ENCODE measurements around the gene AHNAK.

Gene AHNAK

DNA sequence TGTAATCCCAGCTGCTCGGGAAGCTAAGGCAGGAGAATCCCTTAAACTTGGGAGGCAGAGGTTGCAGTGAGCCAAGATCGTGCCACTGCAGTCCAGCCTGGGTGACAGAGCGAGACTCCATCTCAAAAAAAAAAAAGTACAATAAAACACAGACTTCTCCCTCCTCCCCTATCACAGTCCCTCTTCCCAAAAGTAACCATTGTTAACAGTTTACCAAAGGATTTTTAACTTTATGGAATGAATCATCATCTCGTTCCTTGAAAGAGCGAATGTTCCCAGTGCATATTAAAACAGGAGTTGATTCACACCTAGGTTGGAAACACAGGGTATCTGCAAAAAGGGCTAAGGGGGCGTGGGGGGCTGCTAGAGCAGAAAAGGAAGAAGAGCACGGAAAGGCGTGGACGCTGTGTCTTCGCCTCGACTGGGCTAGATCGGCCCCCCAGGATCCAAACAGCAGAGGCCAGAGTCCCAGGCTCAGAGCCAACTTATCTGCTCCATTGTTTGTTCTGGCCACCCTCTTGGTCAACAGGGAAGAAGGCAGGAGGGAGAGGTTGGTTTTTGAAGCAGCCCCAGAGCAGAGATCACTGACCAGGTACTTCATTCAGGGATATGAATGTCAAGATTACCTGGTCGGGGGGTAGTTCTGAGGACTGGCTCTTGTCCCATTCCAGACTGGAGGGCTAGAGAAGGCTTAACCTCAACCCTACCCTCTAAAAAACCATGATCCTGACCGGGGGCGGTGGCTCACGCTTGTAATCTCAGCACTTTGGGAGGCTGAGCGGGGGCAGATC lies 2.1 kb upstream of the AHNAK start:
- DNase-seq (ENCODE audit: low read depth) = no peak

DNA sequence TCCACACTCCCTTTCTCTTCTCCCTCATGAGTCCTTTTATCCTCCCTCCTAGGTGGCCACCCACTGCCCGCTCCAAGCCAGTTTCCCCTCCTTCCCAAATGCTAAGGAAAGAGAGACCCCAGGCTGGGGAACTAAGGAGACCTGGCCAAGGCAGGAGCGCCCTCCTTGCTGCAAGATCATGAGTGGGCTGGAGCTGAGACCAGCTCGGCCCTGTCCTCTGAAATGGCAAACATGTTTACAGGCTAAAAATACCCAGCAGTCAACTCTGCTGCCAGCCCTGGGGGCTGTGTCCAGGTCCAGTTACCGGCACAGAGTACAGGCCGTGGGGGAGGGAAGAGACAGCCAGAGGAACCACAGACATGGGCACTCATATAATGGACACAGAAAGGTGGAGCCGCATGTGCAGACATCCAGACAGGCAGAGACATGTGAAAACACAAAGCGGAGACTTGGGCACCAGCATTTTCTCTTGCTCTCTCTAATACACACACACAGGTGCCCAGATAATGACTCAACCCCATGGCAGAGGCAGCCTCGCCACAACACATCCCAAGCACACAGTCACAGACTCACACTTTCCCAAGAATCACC lies 1.2 kb upstream of the AHNAK start:
- no peak for DNase-seq (ENCODE audit: low read depth)

DNA sequence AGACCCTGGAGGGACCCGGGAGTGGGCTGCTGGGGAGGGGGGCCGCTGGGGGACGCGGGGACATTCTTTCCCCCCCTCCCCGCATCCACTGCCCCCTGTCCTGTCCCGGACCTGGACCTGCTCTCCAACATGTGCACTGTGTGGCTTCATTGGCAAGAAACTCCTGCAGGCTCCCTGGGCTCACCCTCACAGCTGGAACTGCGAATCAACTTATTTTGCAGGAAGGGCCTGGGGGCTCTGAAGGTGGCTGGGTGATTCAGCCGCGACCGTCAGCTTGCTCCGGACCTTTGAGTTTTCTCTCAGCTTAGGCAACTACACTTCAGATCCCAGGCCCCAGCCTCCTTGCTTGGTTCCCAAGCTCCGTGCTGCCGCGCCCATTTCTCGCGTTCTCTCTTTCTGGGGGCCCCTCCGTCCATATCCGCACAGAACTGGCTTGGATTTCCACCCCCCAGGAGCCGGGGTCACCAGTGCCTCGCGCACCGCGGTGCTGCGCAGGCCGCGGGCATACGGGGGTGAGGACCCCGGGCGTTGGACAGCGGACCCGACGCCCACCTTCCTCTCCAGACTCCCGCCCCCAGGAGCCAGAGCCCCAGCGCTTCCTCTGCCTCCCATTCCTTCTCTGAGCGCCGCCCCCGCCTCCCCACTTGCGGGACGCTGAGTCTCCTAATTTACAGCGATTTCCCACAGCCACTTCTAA lies 471 bp upstream of the AHNAK start:
- no peak for DNase-seq (ENCODE audit: low read depth)

DNA sequence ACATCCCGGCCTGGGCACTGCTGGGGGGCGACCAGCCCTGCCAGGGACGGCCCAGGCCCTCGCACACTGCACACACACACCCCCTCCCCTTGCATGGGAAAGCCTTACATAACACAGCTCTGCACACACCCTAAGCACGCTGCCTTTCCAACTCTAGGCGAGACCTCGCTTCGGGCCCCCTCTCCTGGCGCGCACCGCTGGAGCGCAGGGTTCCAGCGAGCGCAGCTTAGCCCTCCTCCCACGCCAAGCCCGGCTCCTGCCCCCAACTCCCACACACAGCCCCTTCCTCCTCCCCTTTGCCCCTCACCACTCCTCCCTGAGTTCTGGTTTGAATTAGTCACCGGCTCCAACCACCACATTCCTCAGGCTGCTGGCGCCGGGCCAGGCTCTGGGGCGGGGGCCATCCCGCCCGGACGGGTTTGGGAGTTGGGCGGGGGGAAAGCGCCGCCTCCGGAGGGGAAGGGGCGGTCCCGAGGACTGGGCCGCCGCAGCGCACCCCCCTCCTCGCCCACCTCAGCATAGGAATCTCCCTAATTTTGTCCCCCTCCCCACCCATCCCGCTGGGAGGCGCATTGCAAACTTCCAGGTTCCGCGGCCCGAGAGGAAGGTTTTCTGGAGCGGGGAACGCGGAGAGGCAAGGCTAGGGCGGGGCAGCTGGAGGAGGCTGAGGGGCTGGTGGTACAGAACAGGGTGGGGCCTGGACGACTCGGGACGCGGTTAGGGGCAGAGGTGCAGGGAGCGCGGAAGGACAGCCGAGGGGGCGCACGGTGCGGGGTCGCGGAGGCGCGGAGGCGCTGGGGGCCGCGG lies 966 bp downstream of the AHNAK start:
- no peak for DNase-seq (ENCODE audit: low read depth)

DNA sequence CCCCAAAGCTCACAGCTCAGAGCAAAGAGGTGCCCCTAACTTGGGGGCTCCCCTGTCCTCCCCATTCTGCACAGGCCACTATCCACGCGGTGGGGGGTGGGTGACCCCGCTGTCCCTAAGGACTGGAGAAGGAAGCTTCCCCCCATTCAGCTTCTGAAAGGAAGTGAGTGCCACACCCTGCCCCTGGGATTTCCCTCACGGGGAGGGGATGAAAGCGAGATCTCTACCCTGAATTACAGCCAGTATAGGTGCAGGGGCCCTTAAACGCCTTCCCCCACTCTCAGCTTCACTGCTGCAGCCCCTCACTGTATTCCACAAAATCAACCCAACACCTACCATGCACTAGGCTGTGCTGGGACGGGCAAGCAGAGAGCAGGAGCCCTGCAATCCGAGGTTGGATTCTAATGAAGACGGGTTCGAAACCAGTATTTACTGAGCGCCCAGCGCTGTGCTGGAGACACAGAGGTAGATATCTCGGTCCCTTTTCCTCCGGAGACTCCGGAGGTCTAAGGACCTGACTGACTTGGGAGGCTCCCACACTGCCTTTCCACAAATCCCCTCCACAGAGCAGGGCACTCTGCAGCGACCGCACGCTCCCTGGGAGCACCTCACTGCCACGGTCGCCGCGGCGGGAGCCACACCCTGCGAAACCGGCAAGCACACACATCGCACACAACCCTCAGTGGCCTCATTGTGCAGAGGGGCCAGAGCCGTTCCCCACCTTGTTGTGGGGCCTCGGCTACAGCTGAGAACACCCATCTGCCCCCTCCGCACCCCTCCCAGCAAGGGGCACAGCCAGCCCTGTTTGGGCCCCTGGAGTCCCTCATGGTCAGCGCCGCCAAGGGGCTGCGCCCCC lies 1.8 kb downstream of the AHNAK start:
- DNase-seq (ENCODE audit: low read depth) = no peak

DNA sequence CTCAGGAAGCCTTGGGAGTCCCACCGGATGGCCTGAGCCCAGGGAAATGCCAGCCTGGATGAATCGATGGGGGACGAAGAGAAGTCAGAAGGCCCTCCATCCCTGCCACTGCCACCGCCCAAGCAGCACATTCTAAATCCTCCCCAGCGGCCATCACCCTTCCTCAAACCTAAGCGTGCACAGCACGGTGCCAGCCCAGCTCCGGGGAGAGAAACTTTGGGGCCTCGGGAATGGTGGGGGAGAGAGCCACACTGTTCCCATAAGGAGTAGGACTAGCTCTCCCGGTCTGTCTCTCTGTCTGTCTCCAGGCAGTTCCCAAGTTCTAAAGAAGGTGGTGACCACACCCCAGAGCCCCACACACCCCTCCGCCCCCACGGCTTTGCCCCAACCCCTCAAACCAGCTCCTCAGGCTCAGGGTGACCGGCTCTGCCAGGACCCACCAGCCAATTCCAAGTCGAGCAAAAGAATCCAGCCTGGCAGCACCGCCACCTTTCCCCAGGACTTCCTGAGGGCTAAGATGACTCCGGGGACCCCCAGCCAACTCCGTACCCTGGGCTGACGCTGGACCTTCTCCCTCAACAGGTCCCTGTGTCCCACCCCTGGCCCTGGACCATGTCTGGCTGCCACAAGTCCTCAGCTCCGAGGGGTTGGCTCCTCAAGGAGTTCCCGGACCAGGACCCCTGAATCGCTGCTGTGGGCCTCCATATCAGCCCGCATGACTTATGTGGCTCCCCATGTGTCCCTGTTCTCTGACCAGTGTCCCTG lies 2.7 kb downstream of the AHNAK start:
- DNase-seq (ENCODE audit: low read depth) = no peak

DNA sequence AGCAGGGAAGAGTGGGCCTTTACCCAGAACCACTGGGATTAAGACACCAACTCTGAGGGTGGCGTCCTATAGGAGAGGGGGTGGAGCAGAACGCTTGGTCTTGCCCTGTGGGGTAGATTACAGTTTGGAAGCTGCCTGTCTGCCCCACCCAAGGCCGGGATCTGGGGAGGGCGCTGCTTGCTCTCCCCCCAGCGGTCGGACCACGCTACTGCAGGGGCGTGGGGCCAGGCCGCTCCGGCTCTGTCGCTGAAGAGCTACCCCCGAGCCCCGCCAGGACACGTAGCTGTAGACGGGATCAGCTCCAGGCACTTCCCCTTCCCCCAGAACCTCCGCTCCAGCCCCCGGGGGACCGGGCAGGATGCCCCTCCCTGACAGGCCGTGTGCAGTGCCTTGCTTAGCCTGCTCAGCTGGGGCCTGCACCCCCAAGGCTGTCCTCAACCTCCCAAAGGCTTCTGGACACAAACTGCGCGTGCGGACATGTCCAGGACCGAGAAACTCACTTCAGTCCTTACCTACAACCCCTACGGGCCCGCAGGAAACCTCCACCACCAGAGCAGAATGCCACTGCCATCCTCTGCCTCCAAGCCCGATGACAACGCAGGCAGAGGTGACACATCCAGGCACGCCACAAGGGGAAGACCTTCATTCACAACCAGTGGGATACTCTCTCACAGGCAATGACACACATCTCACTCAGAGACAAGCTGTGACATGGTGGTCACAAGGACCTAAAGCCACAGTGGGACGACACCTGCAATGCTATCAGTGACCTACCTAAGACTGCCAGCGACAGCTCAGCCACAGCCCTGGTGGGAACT lies 3.6 kb downstream of the AHNAK start:
- no peak for DNase-seq (ENCODE audit: low read depth)

DNA sequence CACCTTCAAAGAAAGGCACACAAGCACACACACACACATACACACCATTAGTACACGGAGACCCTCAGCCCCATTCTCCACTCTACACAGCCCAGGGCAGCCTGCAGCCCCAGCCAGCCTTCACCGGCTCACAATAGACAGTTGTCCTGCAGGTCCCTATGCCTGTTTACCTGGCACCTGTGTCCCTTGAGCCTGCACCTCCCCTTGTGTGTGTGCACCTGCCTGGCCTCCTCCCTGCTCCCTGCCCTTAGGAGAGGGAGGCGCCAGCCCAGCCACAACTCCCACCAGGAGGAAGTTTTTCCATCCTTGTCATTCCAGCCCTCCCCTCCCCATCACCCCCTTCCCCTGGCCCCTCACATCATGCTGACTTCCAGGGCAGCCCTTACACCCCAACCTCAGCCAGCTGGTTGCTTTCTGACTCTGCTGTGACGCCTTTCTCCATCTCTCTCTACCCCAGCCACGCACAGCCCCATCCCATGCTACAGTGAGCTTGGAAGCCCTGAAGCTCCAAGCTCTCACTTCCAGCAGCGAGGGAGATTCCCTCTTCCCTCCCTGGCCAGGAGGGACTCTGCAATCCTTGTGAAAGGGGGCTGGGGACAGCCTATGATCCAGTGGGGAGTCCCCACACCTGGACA lies 4.4 kb downstream of the AHNAK start:
- no peak for DNase-seq (ENCODE audit: low read depth)

DNA sequence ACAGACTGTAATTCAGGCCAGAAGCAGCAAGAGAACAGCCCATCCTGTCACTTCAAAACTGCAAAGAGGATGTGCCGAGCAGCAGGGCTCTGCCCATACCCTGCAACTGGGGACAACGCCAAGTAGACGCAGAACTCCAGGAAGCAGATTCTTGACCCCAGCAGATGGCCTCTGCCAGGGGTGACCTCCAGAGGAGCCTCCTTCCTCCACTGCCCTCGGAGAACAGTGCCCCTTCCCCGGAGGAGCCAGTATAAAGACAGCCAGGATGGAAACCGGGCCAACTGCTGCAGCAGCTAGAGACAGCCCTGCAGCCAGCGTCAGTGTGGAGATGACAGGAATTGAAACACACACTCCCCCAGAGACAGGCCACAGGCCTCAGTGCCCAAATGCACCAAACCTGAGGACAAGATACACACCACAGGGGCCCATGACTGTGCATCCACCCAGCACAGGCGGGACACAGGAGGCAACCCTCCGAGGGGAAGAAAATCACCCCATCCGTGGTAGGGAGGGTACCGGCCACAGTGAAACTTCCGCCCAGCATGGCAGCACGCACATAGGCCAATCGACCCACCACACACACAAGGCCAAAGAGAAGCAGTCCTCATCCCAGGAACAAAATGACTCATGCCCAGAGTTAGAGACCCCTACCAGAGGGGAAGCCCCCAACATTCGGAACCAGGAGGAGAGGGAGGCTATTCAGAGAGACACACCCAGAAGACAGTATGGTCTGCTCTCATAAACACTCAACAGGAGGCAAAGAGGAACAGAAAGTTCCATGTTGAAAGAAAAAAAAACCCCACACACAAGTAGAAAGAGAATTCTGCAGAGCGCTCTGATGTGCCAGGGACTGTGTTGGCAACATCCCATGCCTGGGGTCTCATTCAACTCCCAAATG lies 5.6 kb downstream of the AHNAK start:
- DNase-seq (ENCODE audit: low read depth) = no peak

DNA sequence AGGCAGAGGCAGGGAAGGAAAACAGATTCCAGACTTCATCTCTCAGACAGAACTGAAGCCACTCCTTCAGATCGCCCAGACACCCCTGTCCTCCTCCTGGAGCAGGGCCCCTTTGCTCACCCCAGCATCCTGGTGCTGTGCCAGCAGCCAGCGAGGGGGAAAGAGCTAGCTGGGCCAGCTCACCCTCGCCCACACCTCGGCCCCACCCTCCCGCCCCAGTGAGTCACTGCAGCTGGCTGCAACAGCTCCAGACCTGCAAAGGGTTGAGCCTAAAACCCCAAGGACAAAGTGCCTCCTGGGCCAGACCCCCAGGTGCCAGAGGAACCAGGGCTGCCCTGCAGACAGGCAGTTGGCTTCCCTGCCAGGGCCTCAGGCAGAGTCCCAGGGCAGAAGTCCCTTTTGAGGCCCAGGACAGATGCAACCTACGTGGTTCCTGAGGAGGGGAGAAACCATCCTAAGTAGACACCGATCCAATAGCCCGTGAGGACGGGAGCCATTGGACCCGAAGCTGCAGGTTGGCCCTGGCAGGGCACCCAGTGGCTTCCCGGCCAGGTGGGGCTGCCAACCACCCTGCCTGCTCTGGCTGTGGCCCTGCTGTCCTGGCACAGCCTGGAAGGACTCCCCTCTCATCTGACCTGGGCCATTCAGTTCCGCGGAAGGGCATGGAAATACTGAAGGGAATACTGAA lies 7.2 kb downstream of the AHNAK start:
- no peak for DNase-seq (ENCODE audit: low read depth)

DNA sequence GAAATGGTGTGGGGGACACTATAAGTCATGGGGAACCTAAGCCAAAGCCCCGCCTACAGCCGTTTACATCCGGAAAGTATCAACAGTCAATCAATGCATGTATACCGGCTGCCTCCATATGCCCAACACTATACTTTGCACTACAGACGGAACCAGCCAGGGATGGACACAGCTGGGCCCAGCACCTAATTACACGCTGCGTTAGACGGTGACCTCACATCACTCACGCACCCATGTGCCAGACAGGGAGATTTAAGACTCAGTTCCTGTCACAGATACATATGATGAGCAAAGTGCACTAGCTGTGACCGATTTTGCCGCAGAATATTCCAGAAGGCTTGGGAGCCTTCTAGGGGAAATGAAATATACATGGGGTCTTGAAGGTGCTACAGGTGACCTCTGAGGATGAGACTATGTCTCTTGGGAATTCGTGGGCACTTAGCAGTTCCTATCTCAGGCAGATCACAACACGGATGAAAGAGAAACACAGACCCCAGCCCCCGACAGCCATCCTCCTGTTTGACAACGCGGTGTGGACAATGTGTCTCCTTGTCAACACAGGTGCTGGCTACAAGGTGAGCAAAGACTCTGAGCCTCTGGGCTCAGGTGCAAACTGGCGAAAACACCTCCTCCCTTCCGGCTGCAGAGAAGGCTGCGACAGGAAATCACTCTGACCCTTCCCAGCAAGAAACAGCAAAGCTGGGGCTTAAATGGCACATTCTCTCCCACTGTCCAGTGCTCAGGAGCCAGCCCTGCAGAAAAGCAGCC lies 8.0 kb downstream of the AHNAK start:
- DNase-seq (ENCODE audit: low read depth) = no peak

DNA sequence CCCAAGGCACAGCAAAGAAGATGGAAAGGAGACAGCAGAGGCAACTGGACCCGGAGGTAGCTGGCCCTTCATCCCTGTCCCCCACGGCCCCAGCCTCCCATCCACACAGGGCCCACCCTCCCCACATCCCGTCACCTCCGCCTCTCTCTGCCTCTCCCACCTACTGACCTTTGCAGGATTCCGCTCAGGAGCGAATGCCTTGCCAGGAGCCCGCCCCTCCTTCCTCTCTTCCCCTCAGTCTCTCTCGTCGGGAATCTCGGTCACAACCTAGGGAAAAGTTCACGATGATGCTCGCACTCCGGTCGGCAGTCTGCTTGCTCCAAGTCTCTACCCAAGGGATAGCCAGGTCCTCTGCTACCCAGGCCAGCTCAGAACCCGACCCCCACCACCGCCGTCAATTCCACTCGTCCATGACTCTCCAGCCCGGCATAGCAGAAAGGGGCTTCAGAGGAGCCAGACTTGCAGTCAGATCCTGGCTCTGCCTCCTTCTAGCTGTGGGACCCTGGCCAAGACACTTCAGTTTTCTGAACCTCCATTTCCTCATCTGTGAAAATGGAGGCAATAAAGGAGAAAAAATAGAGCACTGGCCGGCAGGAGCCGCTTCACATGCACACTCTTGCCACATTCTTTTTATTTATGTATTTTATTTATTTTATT lies 10.2 kb downstream of the AHNAK start:
- DNase-seq (ENCODE audit: low read depth) = no peak

DNA sequence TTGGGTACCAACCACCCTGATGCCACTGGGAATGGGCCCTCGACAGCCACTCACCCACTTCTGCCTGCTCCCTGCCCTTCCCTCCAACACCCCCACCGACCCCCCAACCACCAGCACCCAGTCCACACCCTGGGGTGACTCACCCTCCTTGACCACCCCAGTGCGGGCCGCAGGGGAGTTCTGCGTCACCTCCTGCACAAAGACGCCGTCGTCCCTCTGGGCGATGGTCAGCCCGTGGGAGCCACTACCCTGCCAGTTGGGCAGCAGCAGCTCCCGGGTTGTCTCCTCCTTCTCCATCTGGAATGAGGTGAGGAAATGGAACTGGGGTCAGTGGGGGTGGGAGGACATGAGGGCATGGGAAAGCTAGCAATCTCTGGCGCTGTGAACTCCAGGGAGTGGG lies 10.8 kb downstream of the AHNAK start:
- no peak for DNase-seq (ENCODE audit: low read depth)

DNA sequence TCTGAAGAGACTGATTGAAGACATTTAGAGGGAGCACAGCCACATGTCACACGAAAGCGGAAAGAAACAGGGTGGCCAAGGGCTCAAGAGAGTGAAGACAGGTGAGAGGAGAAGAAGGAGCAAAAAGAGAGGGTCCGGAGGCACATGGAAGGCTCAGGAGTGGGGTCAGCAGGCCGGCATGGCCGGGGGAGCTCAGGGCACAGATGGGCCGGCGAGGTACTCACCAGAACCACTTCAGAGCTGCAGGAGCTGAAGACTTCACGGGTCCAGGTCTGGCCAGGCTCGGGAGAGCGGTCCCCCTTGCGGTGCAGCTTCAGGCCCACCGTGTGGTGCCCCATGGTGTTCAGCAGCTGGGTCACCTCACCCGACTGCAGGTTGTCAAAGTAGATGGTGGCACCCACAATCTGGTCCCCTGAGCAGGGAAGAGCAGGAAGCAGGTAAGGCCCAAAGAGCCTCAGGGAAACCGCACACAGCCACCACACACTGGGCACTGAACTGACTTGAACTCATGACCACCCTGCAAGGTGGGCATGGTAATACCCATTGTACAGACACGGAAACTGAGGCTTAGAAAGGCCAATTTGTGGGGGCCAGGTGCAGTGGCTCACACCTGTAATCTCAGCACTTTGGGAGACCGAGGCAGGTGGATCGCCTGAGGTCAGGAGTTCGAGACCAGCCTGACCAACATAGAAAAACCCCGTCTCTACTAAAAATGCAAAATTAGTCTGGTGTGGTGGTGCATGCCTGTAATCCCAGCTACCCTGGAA lies 11.6 kb downstream of the AHNAK start:
- no peak for DNase-seq (ENCODE audit: low read depth)

DNA sequence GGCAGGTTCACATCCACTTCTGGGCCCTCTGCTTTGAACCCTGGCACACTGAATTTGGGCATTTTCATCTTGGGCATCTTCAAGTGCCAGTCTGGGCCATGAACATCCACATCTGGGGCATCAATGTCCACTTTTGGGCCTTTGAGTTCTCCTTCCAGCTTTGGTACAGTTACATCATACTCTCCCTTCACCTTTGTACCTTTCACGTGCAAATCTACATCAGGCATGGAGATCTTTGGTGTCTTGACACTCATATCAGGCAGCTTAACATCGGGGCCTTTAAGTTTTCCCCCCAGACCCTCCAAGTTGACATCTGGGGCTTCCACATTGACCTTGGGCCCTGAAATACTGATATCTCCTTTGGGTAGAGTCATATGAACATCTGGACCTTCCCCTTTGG lies 14.5 kb downstream of the AHNAK start:
- DNase-seq (ENCODE audit: low read depth) = no peak
